Hepatocyte (in vitro differentiated cells): ENCODE measurements around the gene CCDC88C. TPM values are rescaled to one million over a fixed set of nuclear protein-coding genes. Genes with fewer than 3 reads are reported as not detected.

Experiments used
- DNase-seq: peaks from one replicate; pipeline ENCODE4 v3.0.0-alpha.2; 2016; ENCODE audit warnings: low spot score
- H2AFZ ChIP-seq: fragments of 200-600 bp; sonication (generic); 2 replicates; pipeline ENCODE4 v1.6.0; 2016; ENCODE audit warnings: antibody characterized with exemption, mild to moderate bottlenecking
- H3K27ac ChIP-seq: fragments of 200-600 bp; sonication (generic); 2 replicates; pipeline ENCODE4 v1.5.1; 2016; ENCODE audit warnings: mild to moderate bottlenecking
- H3K27me3 ChIP-seq: fragments of 200-600 bp; sonication (generic); 2 replicates; pipeline ENCODE4 v1.6.1; 2016
- H3K36me3 ChIP-seq: fragments of 200-600 bp; sonication (generic); replicated peaks from 2 replicates; pipeline ENCODE4 v1.5.1; 2016; ENCODE audit warnings: low read depth; ENCODE audit not compliant: insufficient read depth
- H3K4me1 ChIP-seq: fragments of 200-600 bp; sonication (generic); 2 replicates; pipeline ENCODE4 v1.5.1; 2016; ENCODE audit warnings: mild to moderate bottlenecking, moderate library complexity; ENCODE audit not compliant: insufficient read depth
- H3K4me2 ChIP-seq: fragments of 200-600 bp; sonication (generic); 2 replicates; pipeline ENCODE4 v1.6.0; 2016
- H3K4me3 ChIP-seq: fragments of 200-600 bp; sonication (generic); 2 replicates; pipeline ENCODE4 v1.5.1; 2016; ENCODE audit warnings: mild to moderate bottlenecking
- H3K79me2 ChIP-seq: fragments of 200-600 bp; sonication (generic); 2 replicates; pipeline ENCODE4 v1.6.0; 2017; ENCODE audit warnings: mild to moderate bottlenecking
- H3K9me2 ChIP-seq: fragments of 200-600 bp; sonication (generic); replicated peaks from 2 replicates; pipeline ENCODE4 v1.6.0; 2017; ENCODE audit warnings: mild to moderate bottlenecking; ENCODE audit not compliant: insufficient read depth
- H3K9me3 ChIP-seq: fragments of 200-600 bp; sonication (generic); 2 replicates; pipeline ENCODE4 v1.5.1; 2016; ENCODE audit warnings: low read depth, mild to moderate bottlenecking
- H4K20me1 ChIP-seq: fragments of 200-600 bp; sonication (generic); 2 replicates; pipeline ENCODE4 v1.6.0; 2016; ENCODE audit warnings: mild to moderate bottlenecking; ENCODE audit not compliant: insufficient read depth, poor library complexity, severe bottlenecking
- EZH2 ChIP-seq: fragments of 200-600 bp; sonication (generic); IDR thresholded peaks from 2 replicates; pipeline ENCODE4 v1.6.1; 2016; ENCODE audit warnings: antibody characterized with exemption, mild to moderate bottlenecking, borderline replicate concordance
- EZH2phosphoT487 ChIP-seq: fragments of 200-600 bp; sonication (generic); IDR thresholded peaks from one replicate; pipeline ENCODE4 v1.6.1; 2018; ENCODE audit warnings: antibody characterized with exemption, mild to moderate bottlenecking, low read depth, moderate library complexity; ENCODE audit not compliant: unreplicated experiment, severe bottlenecking
- WGBS: methylation state at CpG from one replicate; pipeline ENCODE4 v1.1.6; 2016; ENCODE audit warnings: low lambda C conversion rate; ENCODE audit errors: missing lambda C conversion rate; 5-methylcytosine and 5-hydroxymethylcytosine counted together
- polyA plus RNA-seq: library from polyadenylated mRNA; unstranded; fragments of >200 nt; fragmentation: Nextera tagmentation; extraction: Ambion mirVana; gene quantifications from 2 replicates; pipeline ENCODE4 v1.2.1, GENCODE V29; 2016
- total RNA-seq: library from RNA; depleted of rRNA; stranded (reverse); fragments of >200 nt; gene quantifications from 2 replicates; pipeline ENCODE4 v1.2.3, GENCODE V29; 2014
- TF ChIP-seq, protein P1 (sequence below): fragments of 200-600 bp; sonication (generic); IDR thresholded peaks from 2 replicates; pipeline ENCODE4 v1.5.1; 2016; ENCODE audit warnings: antibody characterized with exemption, mild to moderate bottlenecking; ENCODE audit not compliant: poor library complexity

The CCDC88C gene
- total and polyA plus RNA-seq, 2 experiments from 2014 or later = 5.9 to 11.3 TPM

- no peak for DNase-seq
- Histone ChIP-seq H3K4me1 (no peaks in the 10 kb centered on the region), H3K9me3 (no peaks in the 10 kb centered on the region), H3K27me3 (no peaks in the 10 kb centered on the region), H3K36me3 (no peaks in the 10 kb centered on the region), H2AFZ (no peak overlapping the region), H3K79me2 (no peaks in the 10 kb centered on the region), H3K27ac (no peak overlapping the region), H4K20me1 (no peaks in the 10 kb centered on the region), H3K9me2 (no peaks in the 10 kb centered on the region), H3K4me2 (no peak overlapping the region), H3K4me3 (no peak overlapping the region)
- 93% methylated on average over 17 of the region's 17 CpGs for WGBS
- TF ChIP-seq, protein P1, sequence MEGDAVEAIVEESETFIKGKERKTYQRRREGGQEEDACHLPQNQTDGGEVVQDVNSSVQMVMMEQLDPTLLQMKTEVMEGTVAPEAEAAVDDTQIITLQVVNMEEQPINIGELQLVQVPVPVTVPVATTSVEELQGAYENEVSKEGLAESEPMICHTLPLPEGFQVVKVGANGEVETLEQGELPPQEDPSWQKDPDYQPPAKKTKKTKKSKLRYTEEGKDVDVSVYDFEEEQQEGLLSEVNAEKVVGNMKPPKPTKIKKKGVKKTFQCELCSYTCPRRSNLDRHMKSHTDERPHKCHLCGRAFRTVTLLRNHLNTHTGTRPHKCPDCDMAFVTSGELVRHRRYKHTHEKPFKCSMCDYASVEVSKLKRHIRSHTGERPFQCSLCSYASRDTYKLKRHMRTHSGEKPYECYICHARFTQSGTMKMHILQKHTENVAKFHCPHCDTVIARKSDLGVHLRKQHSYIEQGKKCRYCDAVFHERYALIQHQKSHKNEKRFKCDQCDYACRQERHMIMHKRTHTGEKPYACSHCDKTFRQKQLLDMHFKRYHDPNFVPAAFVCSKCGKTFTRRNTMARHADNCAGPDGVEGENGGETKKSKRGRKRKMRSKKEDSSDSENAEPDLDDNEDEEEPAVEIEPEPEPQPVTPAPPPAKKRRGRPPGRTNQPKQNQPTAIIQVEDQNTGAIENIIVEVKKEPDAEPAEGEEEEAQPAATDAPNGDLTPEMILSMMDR = no peak
- TF ChIP-seq EZH2 = no peak
- TF ChIP-seq EZH2phosphoT487 = no peak
Observed at GRCh38 chr14:91339076-91339475, 78.5 kb downstream of the CCDC88C start.

- TF ChIP-seq EZH2phosphoT487 (no peak), EZH2 (no peak)
- TF ChIP-seq, protein P1 = no peak
- Histone ChIP-seq H4K20me1 (no peaks in the 10 kb centered on the region), H3K4me2 (no peak overlapping the region), H3K36me3 (no peaks in the 10 kb centered on the region), H3K4me3 (no peak overlapping the region), H3K9me3 (no peaks in the 10 kb centered on the region), H3K9me2 (no peaks in the 10 kb centered on the region), H3K27me3 (no peaks in the 10 kb centered on the region), H3K4me1 (no peaks in the 10 kb centered on the region), H3K79me2 (no peaks in the 10 kb centered on the region), H2AFZ (no peak overlapping the region), H3K27ac (no peak overlapping the region)
- no peak for DNase-seq
- 93% methylated on average over 7 of the region's 7 CpGs for WGBS
Observed at GRCh38 chr14:91338379-91338778, 79.2 kb downstream of the CCDC88C start.

DNA sequence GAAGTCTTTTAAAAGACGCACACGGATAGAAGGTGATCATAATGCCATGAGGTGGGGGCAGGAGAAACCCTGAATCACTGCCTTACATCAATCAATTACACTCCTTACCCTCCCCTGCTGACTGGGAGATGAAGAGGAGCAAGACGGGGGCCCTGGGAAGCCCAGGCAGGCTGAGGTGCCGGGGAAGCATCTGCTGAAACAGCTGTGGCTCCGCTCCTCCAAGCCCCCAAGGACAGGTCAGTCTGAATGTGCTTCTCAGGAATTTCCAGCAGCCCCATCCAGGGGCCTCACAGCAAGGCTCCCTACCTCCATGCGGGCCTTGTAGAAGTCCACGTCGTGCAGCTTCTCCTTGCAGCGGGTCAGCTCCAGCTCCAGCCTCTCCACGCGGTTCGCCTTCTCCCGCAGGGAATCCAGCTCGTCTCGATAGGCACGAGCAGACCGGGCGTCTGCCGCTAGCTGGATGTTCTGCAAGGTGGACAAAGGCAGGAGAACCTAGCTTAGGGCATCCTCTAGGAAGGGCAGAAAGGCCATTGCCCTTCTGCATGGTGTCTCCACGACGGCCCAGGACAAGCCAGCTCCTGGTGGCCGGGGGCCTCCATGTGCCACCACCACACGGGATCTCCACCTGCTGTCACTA, 79.8 kb downstream of the CCDC88C start:
- Histone ChIP-seq H3K9me2 (no peaks in the 10 kb centered on the region), H3K27ac (no peak overlapping the region), H3K79me2 (no peaks in the 10 kb centered on the region), H4K20me1 (no peaks in the 10 kb centered on the region), H3K9me3 (no peaks in the 10 kb centered on the region), H2AFZ (no peak overlapping the region), H3K4me3 (no peak overlapping the region), H3K27me3 (no peaks in the 10 kb centered on the region), H3K4me2 (no peak overlapping the region), H3K36me3 (no peaks in the 10 kb centered on the region), H3K4me1 (peaks cover 1% of the 10 kb centered on the region)
- 94% methylated on average over 23 of the region's 23 CpGs for WGBS
- no peak for TF ChIP-seq EZH2
- no peak for TF ChIP-seq EZH2phosphoT487
- TF ChIP-seq, protein P1 = no peak
- no peak for DNase-seq

- WGBS = 95% methylated on average over 9 of the region's 9 CpGs
- TF ChIP-seq, protein P1 = no peak
- TF ChIP-seq EZH2 = no peak
- no peak for TF ChIP-seq EZH2phosphoT487
- no peak for DNase-seq
- Histone ChIP-seq H3K4me2 (no peak overlapping the region), H3K9me2 (no peaks in the 10 kb centered on the region), H4K20me1 (no peaks in the 10 kb centered on the region), H3K4me1 (peaks cover 11% of the 10 kb centered on the region), H3K27me3 (no peaks in the 10 kb centered on the region), H3K79me2 (no peaks in the 10 kb centered on the region), H2AFZ (no peak overlapping the region), H3K9me3 (no peaks in the 10 kb centered on the region), H3K36me3 (no peaks in the 10 kb centered on the region), H3K4me3 (no peak overlapping the region), H3K27ac (no peak overlapping the region)
Observed at GRCh38 chr14:91336093-91336450, 81.5 kb downstream of the CCDC88C start.
